ENCODE results near the gene RAB3GAP2.

The RAB3GAP2 gene

GRCh38 chr1:220203816-220204215, 68.4 kb downstream of the RAB3GAP2 start:
- no peak for TF ChIP-seq ZBTB7A (IDR thresholded peaks at IDR 0.05; ENCODE audit: low read depth)
- TF ChIP-seq NFIC (IDR thresholded peaks at IDR 0.05), result no peak
- no peak for TF ChIP-seq EP300 (IDR thresholded peaks at IDR 0.05; ENCODE audit: borderline replicate concordance)
- TF ChIP-seq REST (IDR thresholded peaks at IDR 0.05; ENCODE audit: low read depth), result no peak
- TF ChIP-seq YY1 (IDR thresholded peaks at IDR 0.05; ENCODE audit: low read depth), result no peak
- no peak for TF ChIP-seq TCF12 (IDR thresholded peaks at IDR 0.05; ENCODE audit: low read depth)
- no peak for TF ChIP-seq RAD21 (IDR thresholded peaks at IDR 0.05; ENCODE audit: low read depth)
- no peak for TF ChIP-seq EGR1 (IDR thresholded peaks at IDR 0.05)
- no peak for TF ChIP-seq TAF1 (IDR thresholded peaks at IDR 0.05; ENCODE audit: low read depth)
- no peak for TF ChIP-seq CREB1 (IDR thresholded peaks at IDR 0.05; ENCODE audit: low read depth)
- TF ChIP-seq TEAD4 (IDR thresholded peaks at IDR 0.05), result no peak
- TF ChIP-seq MAX (IDR thresholded peaks at IDR 0.05), result no peak
- no peak for TF ChIP-seq USF1 (IDR thresholded peaks at IDR 0.05)
- no peak for TF ChIP-seq CEBPB (IDR thresholded peaks at IDR 0.05)
- TF ChIP-seq FOXM1 (IDR thresholded peaks at IDR 0.05; ENCODE audit: borderline replicate concordance, low read depth), result no peak

- TF ChIP-seq TCF12 (IDR thresholded peaks at IDR 0.05; ENCODE audit: low read depth) (no peak), USF1 (IDR thresholded peaks at IDR 0.05) (no peak), CREB1 (IDR thresholded peaks at IDR 0.05; ENCODE audit: low read depth) (no peak), TEAD4 (IDR thresholded peaks at IDR 0.05) (no peak), FOXM1 (IDR thresholded peaks at IDR 0.05; ENCODE audit: borderline replicate concordance, low read depth) (no peak), REST (IDR thresholded peaks at IDR 0.05; ENCODE audit: low read depth) (no peak), TAF1 (IDR thresholded peaks at IDR 0.05; ENCODE audit: low read depth) (no peak), MAX (IDR thresholded peaks at IDR 0.05) (no peak)
Measured at GRCh38 chr1:220198186-220199005, 73.9 kb downstream of the RAB3GAP2 start.

GRCh38 chr1:220195701-220196100, 76.6 kb downstream of the RAB3GAP2 start:
- no peak for TF ChIP-seq CEBPB (IDR thresholded peaks at IDR 0.05)
- no peak for TF ChIP-seq FOXM1 (IDR thresholded peaks at IDR 0.05; ENCODE audit: borderline replicate concordance, low read depth)
- TF ChIP-seq EGR1 (IDR thresholded peaks at IDR 0.05), result no peak
- no peak for TF ChIP-seq MAX (IDR thresholded peaks at IDR 0.05)
- no peak for TF ChIP-seq REST (IDR thresholded peaks at IDR 0.05; ENCODE audit: low read depth)

GRCh38 chr1:220189750-220190347, 82.4 kb downstream of the RAB3GAP2 start:
- TF ChIP-seq CREB1 (IDR thresholded peaks at IDR 0.05; ENCODE audit: low read depth) (no peak), RAD21 (IDR thresholded peaks at IDR 0.05; ENCODE audit: low read depth) (peak; percentile 41; the same call in 1 of the 2 replicates), REST (IDR thresholded peaks at IDR 0.05; ENCODE audit: low read depth) (no peak), YY1 (IDR thresholded peaks at IDR 0.05; ENCODE audit: low read depth) (no peak), TAF1 (IDR thresholded peaks at IDR 0.05; ENCODE audit: low read depth) (no peak), TEAD4 (IDR thresholded peaks at IDR 0.05) (no peak)
